PC-9 (cell line): ENCODE measurements around the gene CHRNA3.

Experiments
- CTCF ChIP-seq: fragments of 200-600 bp; sonication (generic); conservative IDR thresholded peaks from 2 replicates; pipeline ENCODE4 v1.6.1; 2017; ENCODE audit warnings: mixed run types, antibody characterized with exemption, mild to moderate bottlenecking, moderate library complexity
- EZH2 ChIP-seq: fragments of 200-600 bp; sonication (generic); IDR thresholded peaks from 2 replicates; pipeline ENCODE4 v1.8.0; 2017; ENCODE audit warnings: antibody characterized with exemption, low read depth

DNA sequence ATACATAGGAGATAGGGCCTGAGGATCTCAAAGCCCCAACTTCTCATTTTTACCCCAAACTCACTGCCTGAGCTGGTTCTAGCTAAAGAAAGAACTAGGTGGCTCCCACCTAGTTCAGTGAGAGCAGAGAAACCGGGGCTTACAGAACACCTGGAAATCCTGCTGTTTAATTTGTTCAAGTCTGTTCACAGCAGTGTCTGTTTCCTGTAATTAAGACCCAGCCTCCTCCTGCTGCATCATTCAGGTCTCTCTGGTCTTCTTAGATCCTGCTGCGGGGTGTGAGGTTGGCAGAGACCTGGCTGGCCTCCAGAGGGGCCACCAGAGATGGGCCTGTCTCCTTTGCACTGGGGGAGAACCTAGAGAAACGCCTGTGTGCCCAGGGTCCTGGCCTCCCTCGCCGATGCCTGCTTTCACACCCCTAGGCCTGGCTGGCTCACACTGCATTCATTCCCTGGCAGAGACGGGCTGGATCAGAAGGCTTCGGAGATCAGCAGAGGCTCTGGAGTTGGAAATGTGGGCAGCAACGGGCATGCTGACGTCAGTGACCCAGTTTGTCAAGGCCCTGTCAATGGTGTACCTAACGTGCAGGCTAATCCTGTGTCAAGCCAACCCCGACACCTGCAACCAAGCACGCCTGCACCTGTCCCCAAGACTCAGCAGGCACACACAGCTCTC is 4.9 kb upstream of the CHRNA3 start:
- TF ChIP-seq CTCF: no peak
- TF ChIP-seq EZH2: no peak
